ENCODE data around the gene SLC38A3.
A peak's percentile ranks its signal among the peaks of the same experiment; 100 is the strongest.

SLC38A3 gene

GRCh38 chr3:50207359-50208042, 2.4 kb downstream of the SLC38A3 start:
- TF ChIP-seq MAX (IDR thresholded peaks at IDR 0.05) (no peak), CEBPB (IDR thresholded peaks at IDR 0.05) (no peak), CREB1 (IDR thresholded peaks at IDR 0.05; ENCODE audit: low read depth) (no peak), FOXM1 (IDR thresholded peaks at IDR 0.05; ENCODE audit: borderline replicate concordance, low read depth) (no peak), TAF1 (IDR thresholded peaks at IDR 0.05; ENCODE audit: low read depth) (no peak), EGR1 (IDR thresholded peaks at IDR 0.05) (no peak), NFIC (IDR thresholded peaks at IDR 0.05) (no peak), RAD21 (IDR thresholded peaks at IDR 0.05; ENCODE audit: low read depth) (no peak), YY1 (IDR thresholded peaks at IDR 0.05; ENCODE audit: low read depth) (no peak), TCF12 (IDR thresholded peaks at IDR 0.05; ENCODE audit: low read depth) (no peak), ZBTB7A (IDR thresholded peaks at IDR 0.05; ENCODE audit: low read depth) (no peak)

- TF ChIP-seq MAX (IDR thresholded peaks at IDR 0.05) = no peak
- TF ChIP-seq FOXM1 (IDR thresholded peaks at IDR 0.05; ENCODE audit: borderline replicate concordance, low read depth) = no peak
- no peak for TF ChIP-seq EGR1 (IDR thresholded peaks at IDR 0.05)
- TF ChIP-seq TEAD4 (IDR thresholded peaks at IDR 0.05) = no peak
- no peak for TF ChIP-seq EP300 (IDR thresholded peaks at IDR 0.05; ENCODE audit: borderline replicate concordance)
- no peak for TF ChIP-seq NFIC (IDR thresholded peaks at IDR 0.05)
- TF ChIP-seq ZBTB7A (IDR thresholded peaks at IDR 0.05; ENCODE audit: low read depth) = no peak
- no peak for TF ChIP-seq TCF12 (IDR thresholded peaks at IDR 0.05; ENCODE audit: low read depth)
- TF ChIP-seq YY1 (IDR thresholded peaks at IDR 0.05; ENCODE audit: low read depth) = no peak
- no peak for TF ChIP-seq REST (IDR thresholded peaks at IDR 0.05; ENCODE audit: low read depth)
- no peak for TF ChIP-seq TAF1 (IDR thresholded peaks at IDR 0.05; ENCODE audit: low read depth)
- TF ChIP-seq RAD21 (IDR thresholded peaks at IDR 0.05; ENCODE audit: low read depth) = no peak
- TF ChIP-seq CEBPB (IDR thresholded peaks at IDR 0.05) = no peak
- TF ChIP-seq USF1 (IDR thresholded peaks at IDR 0.05) = no peak
- TF ChIP-seq CREB1 (IDR thresholded peaks at IDR 0.05; ENCODE audit: low read depth) = no peak
Measured at GRCh38 chr3:50208677-50209344, 3.7 kb downstream of the SLC38A3 start.

GRCh38 chr3:50210176-50210509, 5.1 kb downstream of the SLC38A3 start:
- TF ChIP-seq CREB1 (IDR thresholded peaks at IDR 0.05; ENCODE audit: low read depth) = no peak
- no peak for TF ChIP-seq YY1 (IDR thresholded peaks at IDR 0.05; ENCODE audit: low read depth)
- TF ChIP-seq TCF12 (IDR thresholded peaks at IDR 0.05; ENCODE audit: low read depth) = no peak
- no peak for TF ChIP-seq EP300 (IDR thresholded peaks at IDR 0.05; ENCODE audit: borderline replicate concordance)

- peak; percentile 69; the same call in 1 of the 2 replicates for TF ChIP-seq EGR1 (IDR thresholded peaks at IDR 0.05)
- no peak for TF ChIP-seq USF1 (IDR thresholded peaks at IDR 0.05)
- no peak for TF ChIP-seq TCF12 (IDR thresholded peaks at IDR 0.05; ENCODE audit: low read depth)
- no peak for TF ChIP-seq EP300 (IDR thresholded peaks at IDR 0.05; ENCODE audit: borderline replicate concordance)
Measured at GRCh38 chr3:50210510-50211367, 5.7 kb downstream of the SLC38A3 start.

GRCh38 chr3:50211930-50212329, 6.9 kb downstream of the SLC38A3 start:
- TF ChIP-seq TEAD4 (IDR thresholded peaks at IDR 0.05) (no peak), EGR1 (IDR thresholded peaks at IDR 0.05) (no peak), TCF12 (IDR thresholded peaks at IDR 0.05; ENCODE audit: low read depth) (no peak), USF1 (IDR thresholded peaks at IDR 0.05) (no peak), YY1 (IDR thresholded peaks at IDR 0.05; ENCODE audit: low read depth) (no peak), NFIC (IDR thresholded peaks at IDR 0.05) (no peak), CREB1 (IDR thresholded peaks at IDR 0.05; ENCODE audit: low read depth) (no peak), CEBPB (IDR thresholded peaks at IDR 0.05) (no peak), RAD21 (IDR thresholded peaks at IDR 0.05; ENCODE audit: low read depth) (no peak), TAF1 (IDR thresholded peaks at IDR 0.05; ENCODE audit: low read depth) (no peak), REST (IDR thresholded peaks at IDR 0.05; ENCODE audit: low read depth) (no peak), ZBTB7A (IDR thresholded peaks at IDR 0.05; ENCODE audit: low read depth) (no peak), EP300 (IDR thresholded peaks at IDR 0.05; ENCODE audit: borderline replicate concordance) (no peak), FOXM1 (IDR thresholded peaks at IDR 0.05; ENCODE audit: borderline replicate concordance, low read depth) (no peak), MAX (IDR thresholded peaks at IDR 0.05) (no peak)
